ENCODE data around the gene SELENON.

The SELENON gene

DNA sequence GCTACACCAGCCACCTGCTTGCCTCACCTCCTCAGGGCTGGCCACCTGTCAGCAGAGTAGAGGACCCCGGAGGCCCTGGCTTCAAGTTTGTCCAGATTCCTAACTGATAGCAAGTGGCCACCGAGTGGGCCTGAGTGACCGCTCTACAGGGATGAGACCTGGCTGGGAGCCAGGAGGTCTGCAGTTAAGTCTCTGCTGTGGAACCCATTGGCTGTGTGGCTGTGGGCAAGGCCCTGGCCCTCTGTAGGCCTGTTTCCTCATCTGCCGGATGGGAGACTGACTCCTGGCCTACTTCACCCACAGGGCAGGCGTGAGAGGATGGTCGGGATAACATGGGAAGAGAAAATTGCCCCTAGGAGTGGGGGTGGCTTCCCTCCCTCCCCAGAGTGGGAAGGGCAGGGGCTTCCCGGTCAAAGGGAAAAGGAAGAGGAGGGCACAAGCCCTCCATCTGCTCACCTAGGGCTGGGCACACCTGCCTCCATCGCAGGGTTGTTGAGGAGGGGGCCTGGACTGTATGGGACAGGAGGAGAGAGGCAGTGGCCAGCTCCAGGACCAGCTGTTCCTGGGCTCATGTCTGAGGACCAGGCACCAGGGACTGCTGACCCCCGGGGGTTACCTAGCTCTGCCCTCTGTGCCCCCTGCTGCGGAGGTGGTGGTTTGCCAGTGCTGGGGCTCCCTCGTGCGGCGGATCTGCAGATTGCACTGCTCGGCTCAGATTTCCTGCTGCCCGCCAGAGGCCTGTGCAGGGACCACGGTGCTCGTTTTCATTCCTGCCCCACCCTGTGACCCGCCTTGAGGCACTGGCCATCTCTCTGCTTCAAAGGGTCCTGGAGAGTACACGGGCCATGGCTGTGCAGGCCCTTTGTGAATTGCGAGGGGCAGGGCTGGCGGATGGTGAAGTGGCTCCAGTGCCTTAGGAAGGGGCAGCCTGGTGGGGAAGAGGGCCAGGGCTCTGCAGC is 10.6 kb downstream of the SELENON start:
- Histone ChIP-seq H3K36me3 (ENCODE audit: control insufficient read depth, insufficient read depth, low read length) (peaks cover 6% of the 10 kb centered on the region), H3K9ac (ENCODE audit: low read length) (no peak overlapping the region), H3K4me3 (ENCODE audit: low read length) (no peak overlapping the region), H3K27ac (ENCODE audit: low read depth, low read length) (no peak overlapping the region), H3K27me3 (ENCODE audit: control insufficient read depth, insufficient read depth, low read length) (no peaks in the 10 kb centered on the region), H3K4me1 (ENCODE audit: control insufficient read depth, insufficient read depth, low read length) (peaks cover 5% of the 10 kb centered on the region)

DNA sequence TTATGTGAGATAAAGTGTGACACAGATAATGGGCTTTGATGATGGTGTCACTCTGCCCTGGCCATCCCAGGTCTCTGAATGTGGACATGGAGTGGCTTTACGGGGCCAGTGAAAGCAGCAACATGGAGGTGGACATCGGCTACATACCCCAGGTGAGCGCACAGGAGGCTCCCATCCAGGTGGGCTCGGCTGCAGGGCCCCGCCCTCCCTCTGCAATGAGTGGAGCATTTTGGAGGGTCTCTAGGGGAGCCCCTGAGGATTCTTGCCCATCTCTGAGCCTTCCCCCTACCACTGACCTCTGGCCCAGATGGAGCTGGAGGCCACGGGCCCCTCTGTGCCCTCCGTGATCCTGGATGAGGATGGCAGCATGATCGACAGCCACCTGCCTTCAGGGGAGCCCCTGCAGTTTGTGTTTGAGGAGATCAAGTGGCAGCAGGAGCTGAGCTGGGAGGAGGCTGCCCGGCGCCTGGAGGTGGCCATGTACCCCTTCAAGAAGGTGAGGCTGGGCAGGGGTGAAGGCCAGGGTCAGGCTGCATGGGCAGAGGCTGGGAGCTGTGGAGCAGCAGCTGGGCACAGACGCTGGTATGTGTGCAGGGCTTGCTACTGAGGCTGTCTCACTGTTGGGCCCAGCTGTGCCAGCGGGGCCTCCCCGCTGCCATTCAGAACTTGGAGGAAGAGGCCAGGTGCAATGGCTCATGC is 11.5 kb downstream of the SELENON start:
- H3K4me3 ChIP-seq (ENCODE audit: low read length) = no peak overlapping the region
- H3K27ac ChIP-seq (ENCODE audit: low read depth, low read length) = no peak overlapping the region
- H3K27me3 ChIP-seq (ENCODE audit: control insufficient read depth, insufficient read depth, low read length) = no peaks in the 10 kb centered on the region
- no peaks in the 10 kb centered on the region for H3K4me1 ChIP-seq (ENCODE audit: control insufficient read depth, insufficient read depth, low read length)
- peaks cover 6% of the 10 kb centered on the region for H3K36me3 ChIP-seq (ENCODE audit: control insufficient read depth, insufficient read depth, low read length)
- no peak overlapping the region for H3K9ac ChIP-seq (ENCODE audit: low read length)

DNA sequence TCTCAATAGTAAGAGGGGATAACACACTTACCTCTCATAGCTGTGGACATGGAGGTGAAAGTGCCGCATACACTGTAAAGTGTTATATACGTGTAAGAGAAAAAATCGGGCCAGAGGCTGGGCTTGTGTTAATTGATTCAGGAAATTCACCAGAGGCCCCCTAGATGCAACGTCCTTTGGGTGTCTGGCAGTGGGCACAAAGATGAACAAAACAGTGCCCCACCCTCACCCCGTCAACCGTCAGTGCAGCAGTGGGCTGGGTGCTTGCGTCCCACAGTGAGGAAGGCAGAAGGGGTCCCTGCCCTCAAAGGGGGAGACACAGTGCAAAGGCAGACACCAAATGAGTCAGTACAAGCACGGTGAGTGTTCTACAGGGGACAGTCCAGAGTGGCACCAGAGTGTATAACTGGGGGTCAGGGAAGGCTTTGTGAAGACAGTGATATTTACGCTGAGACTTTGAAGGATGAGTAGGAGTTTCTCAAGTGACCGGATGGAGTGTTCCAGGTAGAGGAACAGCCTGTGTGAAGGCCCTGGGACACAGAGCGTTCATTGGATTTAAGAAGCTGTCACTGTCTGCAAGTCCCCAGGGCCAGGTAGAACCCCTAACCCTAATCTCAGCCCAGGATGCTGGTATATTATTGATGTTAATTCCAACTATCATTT is 13.2 kb downstream of the SELENON start:
- H3K36me3 ChIP-seq (ENCODE audit: control insufficient read depth, insufficient read depth, low read length) = peaks cover 4% of the 10 kb centered on the region
- no peaks in the 10 kb centered on the region for H3K4me1 ChIP-seq (ENCODE audit: control insufficient read depth, insufficient read depth, low read length)
- no peak overlapping the region for H3K4me3 ChIP-seq (ENCODE audit: low read length)
- no peaks in the 10 kb centered on the region for H3K27me3 ChIP-seq (ENCODE audit: control insufficient read depth, insufficient read depth, low read length)
- H3K9ac ChIP-seq (ENCODE audit: low read length) = no peak overlapping the region
- H3K27ac ChIP-seq (ENCODE audit: low read depth, low read length) = no peak overlapping the region

DNA sequence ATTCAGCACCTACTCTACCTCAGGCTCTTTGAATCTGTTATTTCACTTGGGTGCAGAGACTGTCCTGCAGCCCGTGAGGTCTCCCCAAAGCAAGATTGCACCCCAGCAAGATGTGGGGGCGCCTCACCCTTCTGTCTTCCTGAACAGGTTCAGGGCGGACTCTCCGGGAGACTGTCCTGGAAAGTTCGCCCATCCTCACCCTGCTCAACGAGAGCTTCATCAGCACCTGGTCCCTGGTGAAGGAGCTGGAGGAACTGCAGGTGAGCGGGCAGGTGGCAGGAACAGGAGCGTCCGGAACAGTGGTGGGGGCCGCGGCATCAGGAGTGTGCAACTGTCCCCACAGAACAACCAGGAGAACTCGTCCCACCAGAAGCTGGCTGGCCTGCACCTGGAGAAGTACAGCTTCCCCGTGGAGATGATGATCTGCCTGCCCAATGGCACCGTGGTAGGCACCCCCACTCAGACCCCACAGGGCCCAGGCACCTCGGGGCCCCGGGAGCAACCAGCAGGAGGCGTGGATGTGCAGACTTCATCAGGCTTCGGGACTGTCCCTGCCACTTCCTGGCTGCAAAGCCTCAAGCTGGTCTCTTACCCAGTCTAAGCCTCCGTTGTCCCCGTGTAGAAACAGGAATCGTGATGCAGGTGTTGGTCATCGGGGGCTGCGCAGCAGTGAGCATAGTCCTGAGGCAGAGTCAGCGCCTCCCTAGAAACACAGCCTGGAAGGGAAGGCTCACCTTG is 13.9 kb downstream of the SELENON start:
- no peaks in the 10 kb centered on the region for H3K27me3 ChIP-seq (ENCODE audit: control insufficient read depth, insufficient read depth, low read length)
- no peak overlapping the region for H3K4me3 ChIP-seq (ENCODE audit: low read length)
- H3K4me1 ChIP-seq (ENCODE audit: control insufficient read depth, insufficient read depth, low read length) = peaks cover 6% of the 10 kb centered on the region
- H3K9ac ChIP-seq (ENCODE audit: low read length) = no peak overlapping the region
- H3K36me3 ChIP-seq (ENCODE audit: control insufficient read depth, insufficient read depth, low read length) = peaks cover 4% of the 10 kb centered on the region
- no peak overlapping the region for H3K27ac ChIP-seq (ENCODE audit: low read depth, low read length)

DNA sequence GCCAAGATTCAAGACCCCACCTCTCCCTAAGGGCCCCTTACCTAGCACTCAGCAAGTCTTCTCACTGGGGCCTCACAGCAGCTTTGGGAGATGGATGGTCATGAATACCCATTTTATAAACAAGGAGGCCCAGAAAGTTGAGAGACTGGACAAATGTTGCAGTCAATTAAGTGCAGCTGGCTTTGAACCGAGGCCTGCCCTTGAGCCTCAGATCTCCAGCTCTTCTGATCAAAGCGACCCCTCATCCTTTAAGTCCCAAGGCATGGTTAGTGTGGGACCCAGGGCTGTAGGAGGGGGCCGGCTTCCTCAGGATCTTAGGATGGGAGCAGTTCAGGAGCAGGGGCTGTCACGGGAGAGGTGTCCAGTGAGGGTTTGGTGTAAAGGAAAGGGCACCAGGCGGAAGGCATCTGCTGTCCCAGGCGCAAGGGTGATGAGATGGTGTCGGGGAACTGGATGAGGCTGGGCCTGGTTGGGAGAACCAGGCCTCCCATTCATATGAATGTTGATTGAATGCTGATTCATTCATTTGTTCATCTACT is 14.6 kb downstream of the SELENON start:
- H3K4me3 ChIP-seq (ENCODE audit: low read length) = no peak overlapping the region
- no peaks in the 10 kb centered on the region for H3K27me3 ChIP-seq (ENCODE audit: control insufficient read depth, insufficient read depth, low read length)
- no peak overlapping the region for H3K27ac ChIP-seq (ENCODE audit: low read depth, low read length)
- peaks cover 4% of the 10 kb centered on the region for H3K36me3 ChIP-seq (ENCODE audit: control insufficient read depth, insufficient read depth, low read length)
- H3K9ac ChIP-seq (ENCODE audit: low read length) = no peak overlapping the region
- H3K4me1 ChIP-seq (ENCODE audit: control insufficient read depth, insufficient read depth, low read length) = peaks cover 8% of the 10 kb centered on the region

DNA sequence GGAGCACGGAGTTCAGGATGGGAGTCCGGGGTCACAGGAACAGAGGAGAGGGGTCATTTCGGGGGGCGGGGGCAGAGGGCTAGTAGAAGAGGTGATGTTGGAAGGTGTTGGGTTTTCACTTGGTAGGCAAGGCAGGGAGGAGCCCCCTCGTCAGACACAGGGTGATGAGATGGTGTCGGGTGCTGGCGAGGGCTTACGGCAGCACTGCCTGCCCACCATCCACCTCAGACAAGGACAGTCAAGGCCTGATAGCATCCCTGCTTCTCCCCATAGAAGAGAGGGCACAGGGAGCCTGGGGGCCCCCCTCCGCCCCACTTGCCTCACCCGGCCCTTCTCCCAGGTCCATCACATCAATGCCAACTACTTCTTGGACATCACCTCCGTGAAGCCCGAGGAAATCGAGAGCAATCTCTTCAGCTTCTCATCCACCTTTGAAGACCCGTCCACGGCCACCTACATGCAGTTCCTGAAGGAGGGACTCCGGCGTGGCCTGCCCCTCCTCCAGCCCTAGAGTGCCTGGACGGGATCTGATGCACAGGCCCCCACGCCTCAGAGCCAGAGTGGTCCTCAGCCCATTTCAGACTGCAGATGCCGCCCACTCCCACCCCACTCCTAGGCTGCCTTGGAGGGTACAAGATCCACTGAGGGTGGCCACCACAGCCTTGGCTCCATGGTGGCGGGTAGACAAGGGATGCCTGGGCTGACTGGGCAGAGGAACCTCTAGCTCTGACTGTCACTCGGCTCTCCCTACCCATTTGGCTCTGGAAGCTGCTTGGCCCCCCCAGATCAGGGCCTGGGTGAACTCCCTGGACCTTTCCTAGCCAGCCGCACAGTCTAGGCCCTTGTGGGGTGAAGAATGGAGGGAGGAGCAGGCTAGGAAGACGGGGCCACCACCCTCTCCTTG is 15.5 kb downstream of the SELENON start:
- Histone ChIP-seq H3K27me3 (ENCODE audit: control insufficient read depth, insufficient read depth, low read length) (no peaks in the 10 kb centered on the region), H3K9ac (ENCODE audit: low read length) (no peak overlapping the region), H3K36me3 (ENCODE audit: control insufficient read depth, insufficient read depth, low read length) (peaks cover 4% of the 10 kb centered on the region), H3K4me3 (ENCODE audit: low read length) (no peak overlapping the region), H3K27ac (ENCODE audit: low read depth, low read length) (no peak overlapping the region), H3K4me1 (ENCODE audit: control insufficient read depth, insufficient read depth, low read length) (peaks cover 8% of the 10 kb centered on the region)

DNA sequence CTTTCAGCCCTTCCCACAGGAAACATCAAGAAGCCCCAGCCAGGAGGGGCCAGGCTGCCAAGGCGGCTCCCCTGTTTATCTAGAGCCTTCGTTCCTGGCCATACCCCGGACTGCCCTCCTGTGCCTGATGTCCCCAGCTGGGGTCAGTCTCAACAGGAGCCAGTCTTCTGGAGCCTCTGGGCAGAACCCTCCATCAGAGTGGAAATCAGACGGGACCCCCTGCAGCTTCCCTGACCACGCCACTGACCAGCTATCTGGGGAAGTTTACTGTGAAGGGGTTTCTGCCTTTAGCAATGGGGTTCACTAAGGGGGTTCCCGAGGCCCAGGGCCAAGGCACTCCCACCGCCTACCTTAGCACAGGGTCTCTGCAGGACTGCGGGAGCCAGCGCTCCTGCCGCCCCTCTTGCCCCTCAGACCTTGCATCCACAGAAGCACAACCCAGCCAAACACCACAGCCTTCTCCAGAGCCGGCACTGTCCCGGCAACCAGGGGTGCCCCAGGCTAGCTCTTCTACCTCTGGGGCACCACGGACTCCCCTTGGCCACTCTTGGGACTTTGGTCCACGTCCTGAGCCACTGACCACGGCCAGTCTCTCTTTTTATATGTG is 16.2 kb downstream of the SELENON start:
- no peaks in the 10 kb centered on the region for H3K27me3 ChIP-seq (ENCODE audit: control insufficient read depth, insufficient read depth, low read length)
- H3K36me3 ChIP-seq (ENCODE audit: control insufficient read depth, insufficient read depth, low read length) = peaks cover 4% of the 10 kb centered on the region
- H3K9ac ChIP-seq (ENCODE audit: low read length) = no peak overlapping the region
- H3K4me1 ChIP-seq (ENCODE audit: control insufficient read depth, insufficient read depth, low read length) = peaks cover 12% of the 10 kb centered on the region
- H3K4me3 ChIP-seq (ENCODE audit: low read length) = no peak overlapping the region
- no peak overlapping the region for H3K27ac ChIP-seq (ENCODE audit: low read depth, low read length)

DNA sequence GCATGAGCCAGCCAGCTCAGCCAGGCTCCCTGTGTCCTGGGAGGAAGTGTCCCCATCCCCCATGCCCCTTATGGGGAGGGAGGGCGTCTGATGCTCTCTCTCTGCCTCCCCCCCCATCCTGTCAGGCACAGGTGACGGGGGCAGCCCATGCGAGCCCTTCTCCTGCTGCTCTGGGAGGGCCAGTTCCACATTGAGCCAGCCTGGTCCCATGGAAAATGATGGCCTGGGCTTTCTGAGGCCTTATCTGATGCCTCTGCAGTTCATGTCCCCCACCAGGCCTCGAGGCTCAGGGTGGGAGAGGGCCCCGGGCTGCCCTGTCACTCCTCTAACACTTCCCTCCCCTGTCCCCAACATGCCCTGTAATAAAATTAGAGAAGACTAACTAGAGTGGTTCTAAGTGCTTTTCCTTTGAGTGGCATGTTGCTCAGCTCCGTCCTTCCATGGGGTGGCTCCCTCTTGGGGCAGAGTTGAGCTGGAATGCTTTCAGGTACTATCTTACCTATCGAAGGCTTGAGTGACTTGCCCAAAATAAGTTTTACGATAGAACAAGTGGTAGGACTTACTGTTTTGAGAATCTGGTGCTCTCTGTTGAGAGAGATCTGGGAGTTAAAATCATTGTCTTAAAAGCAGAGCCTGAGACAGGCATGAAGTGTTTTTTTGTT is 18.0 kb downstream of the SELENON start:
- H3K4me1 ChIP-seq (ENCODE audit: control insufficient read depth, insufficient read depth, low read length) = peaks cover 20% of the 10 kb centered on the region
- no peak overlapping the region for H3K27ac ChIP-seq (ENCODE audit: low read depth, low read length)
- H3K4me3 ChIP-seq (ENCODE audit: low read length) = no peak overlapping the region
- peaks cover 4% of the 10 kb centered on the region for H3K36me3 ChIP-seq (ENCODE audit: control insufficient read depth, insufficient read depth, low read length)
- H3K9ac ChIP-seq (ENCODE audit: low read length) = no peak overlapping the region
- H3K27me3 ChIP-seq (ENCODE audit: control insufficient read depth, insufficient read depth, low read length) = no peaks in the 10 kb centered on the region

DNA sequence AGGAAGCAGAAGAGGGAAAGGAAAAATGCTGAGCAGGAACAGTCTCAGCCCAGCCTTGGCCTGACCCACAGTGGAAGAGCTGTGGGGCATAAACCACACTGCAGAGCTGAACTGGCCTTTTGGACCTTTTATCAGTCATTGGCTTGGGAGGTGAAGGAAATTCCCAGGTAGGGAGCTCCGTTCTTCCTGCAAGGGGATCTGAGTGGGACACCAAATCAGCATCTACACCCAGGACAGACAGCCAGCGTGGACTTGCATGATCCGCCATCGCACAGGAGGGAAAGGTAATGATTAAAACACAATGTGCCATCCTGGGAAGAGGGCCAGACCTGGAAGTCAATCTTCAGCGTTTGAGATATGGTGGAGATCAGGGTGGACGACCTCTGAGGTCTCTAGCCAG is 18.6 kb downstream of the SELENON start:
- Histone ChIP-seq H3K27me3 (ENCODE audit: control insufficient read depth, insufficient read depth, low read length) (no peaks in the 10 kb centered on the region), H3K36me3 (ENCODE audit: control insufficient read depth, insufficient read depth, low read length) (peaks cover 4% of the 10 kb centered on the region), H3K9ac (ENCODE audit: low read length) (no peak overlapping the region), H3K27ac (ENCODE audit: low read depth, low read length) (no peak overlapping the region), H3K4me1 (ENCODE audit: control insufficient read depth, insufficient read depth, low read length) (peaks cover 20% of the 10 kb centered on the region), H3K4me3 (ENCODE audit: low read length) (peak overlapping the region; percentile 97)

DNA sequence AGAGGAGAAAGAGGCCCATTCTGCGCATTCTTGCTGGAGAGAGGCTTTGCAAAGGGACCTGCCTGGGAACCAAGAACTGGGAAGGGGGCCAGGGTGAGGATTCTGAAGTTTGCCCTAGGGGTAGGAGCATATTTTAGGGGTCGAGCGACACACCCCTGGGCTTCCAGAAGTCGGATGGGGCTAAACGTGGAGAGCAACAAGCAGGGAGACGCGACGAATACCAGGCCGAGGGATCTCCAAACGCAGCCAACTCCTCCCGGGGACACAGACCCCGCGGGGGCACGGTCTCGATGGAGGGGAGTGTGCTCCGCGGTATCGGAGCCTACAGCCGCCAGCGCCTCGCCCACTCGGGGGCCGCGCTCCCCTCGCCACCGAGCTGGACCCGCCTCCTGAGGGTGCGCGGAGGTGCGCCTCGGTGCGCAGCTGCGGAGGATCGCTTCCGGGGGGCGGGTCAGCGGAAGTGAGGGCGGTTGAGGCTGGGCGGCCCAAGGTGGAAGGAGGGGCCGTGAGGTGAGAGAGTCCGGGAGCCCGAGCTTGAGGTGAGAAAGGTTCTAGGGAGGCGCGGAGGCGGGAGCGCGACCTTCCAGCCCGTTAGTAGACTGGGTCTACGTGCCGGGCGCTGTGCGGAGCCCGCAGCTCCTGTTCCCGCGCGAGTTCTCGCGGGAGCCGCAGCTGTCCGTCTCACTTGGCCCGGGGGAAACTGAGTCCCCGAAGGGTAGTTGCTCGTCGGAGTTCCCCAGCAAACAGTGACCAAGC is 19.7 kb downstream of the SELENON start, which contains the start of gene MTFR1L:
Gene MTFR1L, plus strand, starts transcription at position 464 of the 756 bp plus-strand sequence. CDS start 3,151 bp downstream, outside the sequence.
- Histone ChIP-seq H3K36me3 (ENCODE audit: control insufficient read depth, insufficient read depth, low read length) (no peaks in the 10 kb centered on the region), H3K4me1 (ENCODE audit: control insufficient read depth, insufficient read depth, low read length) (peaks cover 20% of the 10 kb centered on the region), H3K27me3 (ENCODE audit: control insufficient read depth, insufficient read depth, low read length) (no peaks in the 10 kb centered on the region), H3K4me3 (ENCODE audit: low read length) (peak within 1 kb of the TSS; percentile 97), H3K27ac (ENCODE audit: low read depth, low read length) (peak within 1 kb of the TSS; percentile 89), H3K9ac (ENCODE audit: low read length) (peak within 1 kb of the TSS; percentile 94)

Data from rectal smooth muscle tissue (tissue), 1 donor.